Measurements from ENCODE around the gene BICC1.

Gene BICC1

GRCh38 chr10:58795560-58795959 lies 282.9 kb downstream of the BICC1 start:
- no peak for DNase-seq

DNA sequence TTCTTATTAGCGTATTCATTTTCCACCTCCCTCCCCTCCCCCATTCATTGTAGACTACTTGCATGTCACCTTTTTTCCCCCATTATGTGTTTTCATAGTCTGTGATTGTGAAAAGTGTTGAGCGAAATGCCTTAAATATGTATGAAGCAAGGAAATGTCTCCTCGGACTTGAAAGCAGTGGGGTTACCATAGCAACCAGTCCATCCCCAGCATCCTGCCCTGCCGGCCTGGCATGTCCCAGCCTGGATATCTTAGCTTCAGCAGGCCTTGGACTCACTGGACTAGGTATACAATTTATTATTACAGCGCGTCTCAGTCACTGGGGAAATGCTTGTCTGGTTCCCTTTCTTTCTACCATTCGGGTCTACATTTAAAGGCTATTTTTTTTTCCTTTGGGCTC lies 283.6 kb downstream of the BICC1 start:
- no peak for DNase-seq

GRCh38 chr10:58796824-58797223 lies 284.2 kb downstream of the BICC1 start:
- no peak for DNase-seq

DNA sequence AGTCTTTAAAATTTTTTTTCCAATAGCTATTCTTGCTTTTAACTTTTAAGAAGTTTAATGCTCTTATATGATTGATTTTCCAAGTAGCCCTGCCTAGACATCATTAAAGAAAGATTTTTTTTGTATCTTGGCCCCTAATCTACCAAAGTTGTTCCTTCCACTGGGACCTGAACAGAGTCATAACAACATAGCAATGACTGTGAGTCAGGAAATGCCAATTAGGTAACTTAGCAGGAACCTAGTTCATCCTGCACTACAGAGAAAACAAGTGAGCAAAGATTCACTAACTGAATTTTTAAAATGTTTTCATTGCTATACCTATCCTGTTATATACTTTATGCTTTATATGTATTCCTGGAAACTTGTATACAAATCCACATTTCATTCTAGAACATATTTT lies 284.7 kb downstream of the BICC1 start:
- no peak for DNase-seq

DNA sequence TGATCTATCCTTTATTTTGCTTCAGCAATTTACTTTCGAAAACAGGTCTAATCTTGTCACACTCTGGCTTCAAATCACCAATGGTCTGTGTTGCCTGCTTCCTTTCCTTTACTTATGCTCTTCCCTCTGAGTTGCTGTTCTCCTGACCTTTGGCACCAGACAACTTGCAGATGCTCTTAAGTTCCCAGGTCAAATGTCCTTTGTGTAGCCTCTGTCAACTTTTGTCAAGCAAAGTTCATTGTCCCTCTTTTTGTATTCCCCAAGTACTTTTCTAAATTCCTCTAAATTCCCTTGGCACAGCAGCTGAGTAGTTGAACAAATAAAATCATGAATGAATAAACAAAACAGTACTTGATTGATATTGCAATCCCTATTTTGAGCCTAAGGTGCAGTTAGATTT lies 289.4 kb downstream of the BICC1 start:
- DNase-seq: no peak

DNA sequence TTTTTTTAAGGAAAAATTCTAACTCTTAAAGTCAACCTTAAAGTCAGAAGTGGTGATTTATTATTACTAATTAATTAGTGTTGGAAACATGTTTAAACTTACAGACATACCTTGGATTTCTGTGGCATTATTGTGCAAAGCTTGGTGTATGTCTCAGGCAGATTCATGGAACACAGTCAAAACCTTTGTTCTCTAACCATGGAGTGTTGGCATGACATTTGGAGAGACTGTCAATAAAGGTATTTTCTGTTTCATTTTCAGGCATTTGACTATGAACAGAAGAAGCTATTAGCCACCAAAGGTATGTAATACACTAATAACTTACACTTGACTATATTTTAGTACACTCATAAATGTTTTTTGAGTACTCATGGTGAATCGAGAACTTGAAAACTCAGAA lies 293.7 kb downstream of the BICC1 start:
- DNase-seq: no peak

- no peak for DNase-seq
Measured at GRCh38 chr10:58806970-58807628, 294.4 kb downstream of the BICC1 start.

DNA sequence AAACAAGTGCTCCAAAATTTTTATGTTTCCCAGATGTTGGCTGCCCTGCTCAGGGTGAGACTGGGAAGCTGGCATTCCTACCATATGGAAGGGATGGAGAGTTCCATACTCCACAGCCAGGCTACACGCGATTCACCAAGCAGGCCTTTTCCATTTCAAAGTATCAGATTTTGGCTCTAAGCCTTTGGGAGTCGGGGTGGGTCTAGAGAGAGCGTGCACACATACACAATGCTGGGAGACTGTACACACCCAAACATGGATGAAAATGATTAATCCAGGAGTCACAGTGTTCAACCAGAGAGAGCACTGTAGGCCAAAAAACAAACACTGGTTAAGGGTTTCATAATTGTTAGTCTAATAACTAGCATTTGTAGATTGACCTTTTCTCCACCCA lies 295.0 kb downstream of the BICC1 start:
- no peak for DNase-seq

DNA sequence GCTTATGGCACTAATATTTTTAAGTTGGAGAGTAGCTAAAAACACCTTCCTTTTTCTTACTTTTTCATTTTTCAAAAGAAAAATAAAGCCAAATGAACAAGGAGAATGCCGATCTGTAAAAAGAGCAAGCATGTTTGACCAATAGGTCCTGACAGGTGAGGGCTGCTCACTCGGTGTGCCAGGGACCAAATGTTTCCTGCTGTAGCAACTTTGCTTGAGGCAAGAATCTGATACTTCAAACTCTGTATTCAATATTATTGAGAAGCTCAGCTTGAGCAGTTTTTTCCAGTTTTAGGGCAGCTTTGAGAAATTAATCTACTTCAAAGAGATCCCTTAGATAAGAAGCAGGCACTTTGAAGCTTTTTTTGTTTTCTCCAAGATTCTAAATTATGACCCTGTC lies 298.1 kb downstream of the BICC1 start:
- no peak for DNase-seq

DNA sequence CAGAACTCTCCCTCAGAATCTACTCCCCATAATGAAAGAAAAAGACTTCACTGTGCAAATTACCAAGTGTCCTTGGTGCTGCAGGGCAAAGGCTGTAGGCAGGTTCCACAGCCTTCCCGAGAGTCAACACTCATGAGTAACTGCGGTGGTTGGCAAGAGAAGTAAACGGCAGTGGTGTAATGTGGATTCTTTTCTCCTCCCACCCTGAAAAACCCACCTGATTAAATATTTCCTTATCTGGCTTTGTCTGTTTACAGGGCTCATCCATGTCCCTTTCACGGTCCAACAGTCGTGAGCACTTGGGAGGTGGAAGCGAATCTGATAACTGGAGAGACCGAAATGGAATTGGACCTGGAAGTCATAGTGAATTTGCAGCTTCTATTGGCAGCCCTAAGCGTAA lies 300.9 kb downstream of the BICC1 start:
- DNase-seq: no peak

DNA sequence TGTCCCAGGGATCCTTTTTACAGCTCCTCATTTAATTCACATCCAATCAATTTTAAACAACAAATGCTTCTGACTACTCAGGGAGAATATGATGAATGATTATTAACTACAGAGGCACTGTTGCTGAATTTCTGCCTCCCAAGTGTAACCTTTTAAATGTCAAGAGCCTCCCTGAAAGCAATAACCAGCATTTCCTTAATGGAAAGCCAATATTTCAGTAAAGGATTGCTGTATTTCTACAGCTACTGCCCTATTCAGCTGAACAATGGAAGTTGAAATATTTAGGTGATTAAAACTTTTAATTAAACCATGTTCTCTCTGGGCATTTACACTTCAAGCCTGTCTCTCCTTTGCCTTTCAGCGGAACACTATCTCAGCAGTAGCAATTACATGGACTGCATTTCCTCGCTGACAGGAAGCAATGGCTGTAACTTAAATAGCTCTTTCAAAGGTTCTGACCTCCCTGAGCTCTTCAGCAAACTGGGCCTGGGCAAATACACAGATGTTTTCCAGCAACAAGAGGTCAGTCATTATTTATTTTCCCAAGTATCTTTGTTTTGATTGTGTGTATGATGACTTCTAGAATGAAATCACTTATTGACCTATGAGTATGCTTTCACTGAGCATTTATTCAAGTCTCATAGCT lies 304.7 kb downstream of the BICC1 start:
- no peak for DNase-seq

- DNase-seq: no peak
Measured at GRCh38 chr10:58818900-58819299, 306.2 kb downstream of the BICC1 start.

DNA sequence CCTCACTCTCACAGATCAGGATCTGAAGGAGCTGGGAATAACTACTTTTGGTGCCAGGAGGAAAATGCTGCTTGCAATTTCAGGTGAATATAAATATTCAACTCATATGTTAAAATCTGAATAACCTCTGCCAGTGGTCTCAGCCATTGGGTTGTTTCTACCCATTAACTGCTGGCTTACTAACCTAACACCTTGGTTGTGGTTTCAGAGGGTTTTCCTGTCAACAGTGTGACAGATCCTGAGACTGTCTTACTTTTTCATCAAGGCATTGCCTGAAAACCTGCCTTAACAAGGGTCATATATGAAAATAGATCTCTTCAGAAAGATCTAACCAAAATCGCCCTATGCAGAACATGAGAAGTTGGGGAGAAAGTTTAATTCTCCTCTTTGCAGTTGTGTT lies 307.7 kb downstream of the BICC1 start:
- DNase-seq: no peak

- no peak for DNase-seq
Measured at GRCh38 chr10:58820861-58821751, 308.4 kb downstream of the BICC1 start.

DNA sequence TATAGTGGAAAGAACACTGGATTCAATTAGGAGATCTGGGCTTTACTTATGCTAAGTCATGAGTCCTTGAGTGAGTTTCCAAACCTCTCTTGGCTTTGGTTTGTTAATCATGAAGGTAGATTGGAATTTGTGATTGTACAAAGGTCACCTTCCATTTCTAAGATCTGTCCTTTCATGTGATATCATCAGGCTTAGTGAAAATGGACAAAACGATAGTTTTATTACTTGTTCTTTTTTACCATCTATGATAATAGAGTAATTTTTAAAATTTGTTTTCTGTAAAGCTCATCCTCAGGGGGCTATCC lies 309.0 kb downstream of the BICC1 start:
- DNase-seq: no peak

- DNase-seq: no peak
Measured at GRCh38 chr10:58823983-58824382, 311.3 kb downstream of the BICC1 start.

DNA sequence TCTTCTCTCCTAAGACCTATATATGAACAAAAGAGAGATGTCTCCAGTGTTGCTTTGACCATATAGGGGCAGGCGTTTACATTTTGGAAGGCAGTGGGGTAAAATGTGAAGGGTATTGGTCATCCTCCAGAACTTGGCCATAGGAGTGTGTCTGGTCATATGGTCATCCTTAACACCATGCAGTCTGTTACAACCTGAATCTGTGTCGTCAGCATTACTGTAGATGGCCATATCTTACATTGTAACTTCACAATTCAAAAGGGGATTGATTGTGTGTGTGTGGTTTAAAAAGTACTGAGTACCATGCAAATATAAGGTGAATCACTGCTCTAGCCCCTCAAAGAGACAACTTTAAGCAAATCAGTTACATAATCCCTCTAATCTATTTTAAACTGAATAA lies 311.7 kb downstream of the BICC1 start:
- DNase-seq: no peak

- DNase-seq: no peak
Measured at GRCh38 chr10:58826694-58827093, 314.0 kb downstream of the BICC1 start.

DNA sequence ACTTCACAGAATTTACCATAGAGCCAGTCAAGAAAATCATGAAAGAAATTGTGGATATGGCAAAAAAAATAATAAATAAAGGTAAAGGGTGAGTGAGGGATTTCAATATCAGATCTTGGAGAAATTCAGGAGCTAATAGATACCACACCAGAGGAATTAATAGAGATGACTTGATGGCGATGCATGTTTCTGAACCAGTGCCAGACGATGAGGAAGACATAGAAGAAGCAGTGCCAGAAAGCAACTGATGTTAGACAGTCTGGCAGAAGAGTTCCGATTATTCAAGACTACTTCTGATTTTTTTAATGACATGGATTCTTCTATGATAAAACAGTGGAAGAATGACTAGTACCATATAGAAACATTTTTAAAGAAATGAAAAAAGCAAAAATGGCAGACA lies 314.7 kb downstream of the BICC1 start:
- DNase-seq: no peak

DNA sequence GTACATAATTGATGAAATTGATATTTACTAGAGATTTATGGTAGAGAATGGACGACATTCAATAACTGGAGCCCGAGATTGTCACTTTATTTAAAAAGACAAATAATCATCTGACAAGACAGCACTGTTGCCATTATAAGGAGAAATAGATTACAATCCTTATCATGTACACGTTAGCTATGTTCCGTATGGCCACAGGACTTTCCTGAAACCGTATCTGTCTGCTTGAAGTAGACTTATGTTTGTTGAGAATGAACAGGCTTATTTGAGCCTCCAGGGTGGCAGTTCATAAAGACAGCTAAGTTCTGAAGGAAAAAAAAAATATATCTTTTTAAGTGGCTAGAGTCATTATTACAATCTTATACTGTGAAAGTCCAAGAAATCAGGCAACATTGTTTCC lies 317.2 kb downstream of the BICC1 start:
- no peak for DNase-seq

DNA sequence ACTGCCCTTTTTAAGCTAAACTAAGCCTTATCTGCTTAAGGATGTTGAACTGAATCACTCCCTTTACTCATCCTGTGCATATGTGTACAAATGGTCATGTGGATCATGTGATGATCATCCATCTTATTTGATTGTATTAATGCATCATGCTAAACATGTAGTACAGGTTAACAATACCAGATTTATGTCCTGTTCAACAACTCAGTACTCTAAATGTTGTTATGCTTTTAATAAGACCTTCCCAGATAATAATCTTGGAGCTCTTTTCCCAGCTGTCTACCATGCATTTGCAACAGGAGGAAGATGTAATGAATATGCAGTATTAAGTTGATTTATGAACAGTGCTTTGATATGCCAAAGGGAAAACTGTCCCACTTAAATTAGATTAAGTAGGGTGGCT lies 318.0 kb downstream of the BICC1 start:
- DNase-seq: no peak

GRCh38 chr10:58833771-58834561 lies 321.3 kb downstream of the BICC1 start:
- no peak for DNase-seq

GRCh38 chr10:58836176-58836700 lies 323.6 kb downstream of the BICC1 start:
- DNase-seq: no peak

Measured in MV-4-11 (cell line).